GM19351 (cell line): ENCODE measurements around the gene RASD2.
"Not testable (repeated sequence)": the region's sequence is repeated elsewhere in the genome, so short reads cannot be mapped to it uniquely, and the experiment has no call there.

Source experiments
- ATAC-seq: cut with Tn5 transposase; IDR thresholded peaks from one replicate; pipeline ENCODE4 v1.9.1; 2021; ENCODE audit warnings: mild to moderate bottlenecking, moderate library complexity; ENCODE audit not compliant: unreplicated experiment

The RASD2 gene

GRCh38 chr22:35540595-35541253, at the start of gene RASD2:
Gene RASD2 (plus strand): TSS chr22:35540831. CDS start chr22:35546810, 5,979 bp downstream.
- peak; percentile 22 for ATAC-seq

GRCh38 chr22:35491061-35491907, 49.3 kb upstream of the RASD2 start:
- not testable (repeated sequence) for ATAC-seq

- no peak for ATAC-seq
Observed at GRCh38 chr22:35491908-35492380, 48.7 kb upstream of the RASD2 start.

- no peak for ATAC-seq
Observed at GRCh38 chr22:35493074-35493473, 47.6 kb upstream of the RASD2 start.

- not testable (repeated sequence) for ATAC-seq
Observed at GRCh38 chr22:35495711-35496110, 44.9 kb upstream of the RASD2 start.

- no peak for ATAC-seq
Observed at GRCh38 chr22:35496768-35497312, 43.8 kb upstream of the RASD2 start.

GRCh38 chr22:35498026-35498800, 42.4 kb upstream of the RASD2 start:
- ATAC-seq, result no peak

- no peak for ATAC-seq
Observed at GRCh38 chr22:35502836-35503235, 37.8 kb upstream of the RASD2 start.

- no peak for ATAC-seq
Observed at GRCh38 chr22:35505399-35506258, 35.0 kb upstream of the RASD2 start.

GRCh38 chr22:35506259-35506570, 34.4 kb upstream of the RASD2 start:
- no peak for ATAC-seq

- ATAC-seq, result not testable (repeated sequence)
Observed at GRCh38 chr22:35507851-35508250, 32.8 kb upstream of the RASD2 start.

- ATAC-seq, result no peak
Observed at GRCh38 chr22:35509451-35509850, 31.2 kb upstream of the RASD2 start.

GRCh38 chr22:35509960-35510359, 30.7 kb upstream of the RASD2 start:
- no peak for ATAC-seq

- no peak for ATAC-seq
Observed at GRCh38 chr22:35510481-35510934, 30.1 kb upstream of the RASD2 start.

- no peak for ATAC-seq
Observed at GRCh38 chr22:35510951-35511350, 29.7 kb upstream of the RASD2 start.

- no peak for ATAC-seq
Observed at GRCh38 chr22:35514366-35514765, 26.3 kb upstream of the RASD2 start.

- not testable (repeated sequence) for ATAC-seq
Observed at GRCh38 chr22:35515952-35516351, 24.7 kb upstream of the RASD2 start.

- no peak for ATAC-seq
Observed at GRCh38 chr22:35516723-35517122, 23.9 kb upstream of the RASD2 start.

GRCh38 chr22:35517207-35517606, 23.4 kb upstream of the RASD2 start:
- no peak for ATAC-seq
